NCI-H69 (cell line): Measurements from ENCODE around the gene GFRA1.
A peak's percentile ranks its signal among the peaks of the same experiment; 100 is the strongest.

Source experiments
- DNase-seq: peaks from one replicate; lab custom pipeline; 2025; lab: John Stamatoyannopoulos, UW

GFRA1 gene

GRCh38 chr10:116159197-116159596, 113.8 kb downstream of the GFRA1 start:
- no peak for DNase-seq

GRCh38 chr10:116158036-116158435, 115.0 kb downstream of the GFRA1 start:
- no peak for DNase-seq

- no peak for DNase-seq
Observed at GRCh38 chr10:116157485-116157884, 115.5 kb downstream of the GFRA1 start.

- DNase-seq = peak; percentile 2
Observed at GRCh38 chr10:116156819-116157218, 116.2 kb downstream of the GFRA1 start.

- no peak for DNase-seq
Observed at GRCh38 chr10:116155191-116155590, 117.8 kb downstream of the GFRA1 start.

GRCh38 chr10:116154651-116155050, 118.4 kb downstream of the GFRA1 start:
- DNase-seq = no peak

GRCh38 chr10:116151076-116151475, 121.9 kb downstream of the GFRA1 start:
- DNase-seq = no peak

- no peak for DNase-seq
Observed at GRCh38 chr10:116150606-116151005, 122.4 kb downstream of the GFRA1 start.

- no peak for DNase-seq
Observed at GRCh38 chr10:116147147-116147905, 125.7 kb downstream of the GFRA1 start.

- peak; percentile 6 for DNase-seq
Observed at GRCh38 chr10:116146372-116147140, 126.5 kb downstream of the GFRA1 start.

GRCh38 chr10:116143673-116144222, 129.3 kb downstream of the GFRA1 start:
- peak; percentile 62 for DNase-seq

- peak; percentile 66 for DNase-seq
Observed at GRCh38 chr10:116141855-116142254, 131.2 kb downstream of the GFRA1 start.

GRCh38 chr10:116141246-116141645, 131.8 kb downstream of the GFRA1 start:
- no peak for DNase-seq

- DNase-seq = no peak
Observed at GRCh38 chr10:116139886-116140285, 133.1 kb downstream of the GFRA1 start.

- DNase-seq = peak; percentile 80
Observed at GRCh38 chr10:116138897-116139296, 134.1 kb downstream of the GFRA1 start.

GRCh38 chr10:116136261-116136660, 136.7 kb downstream of the GFRA1 start:
- DNase-seq = no peak

- peak; percentile 8 for DNase-seq
Observed at GRCh38 chr10:116134322-116134721, 138.7 kb downstream of the GFRA1 start.

GRCh38 chr10:116133634-116134033, 139.4 kb downstream of the GFRA1 start:
- no peak for DNase-seq

GRCh38 chr10:116132780-116133399, 140.1 kb downstream of the GFRA1 start:
- no peak for DNase-seq

- DNase-seq = no peak
Observed at GRCh38 chr10:116130006-116130405, 143.0 kb downstream of the GFRA1 start.

- no peak for DNase-seq
Observed at GRCh38 chr10:116126954-116127695, 145.9 kb downstream of the GFRA1 start.

GRCh38 chr10:116126239-116126638, 146.8 kb downstream of the GFRA1 start:
- DNase-seq = no peak
